ENCODE measurements around the gene TNFRSF1A. TPM values are rescaled to one million over a fixed set of nuclear protein-coding genes. Genes with fewer than 3 reads are reported as not detected.

TNFRSF1A gene
- total RNA-seq, 1 donor from 2014 or later: 271 TPM

GRCh38 chr12:6322352-6322751, 19.5 kb downstream of the TNFRSF1A start:
- intact Hi-C loops (cut with DNase I): no loop called here
- peaks cover 58% of the 10 kb centered on the region for H3K4me1 ChIP-seq
- no peak overlapping the region for H3K4me3 ChIP-seq

GRCh38 chr12:6321905-6322304, 20.0 kb downstream of the TNFRSF1A start:
- Histone ChIP-seq H3K4me3 (no peak overlapping the region), H3K9me3 (no peaks in the 10 kb centered on the region), H3K36me3 (no peaks in the 10 kb centered on the region), H3K27ac (no peak overlapping the region), H3K4me1 (peaks cover 53% of the 10 kb centered on the region), H3K27me3 (no peaks in the 10 kb centered on the region)
- intact Hi-C loops (cut with DNase I): no loop called here
- TF ChIP-seq POLR2AphosphoS5 (IDR thresholded peaks at IDR 0.05; ENCODE audit: insufficient read depth in 1 of 2, low read depth in 1 of 2) (no peak), CTCF (IDR thresholded peaks at IDR 0.05) (no peak), POLR2A (IDR thresholded peaks at IDR 0.05) (no peak)
- DNase-seq (ENCODE audit: extremely low spot score in 2 of 2): no peak

More at GRCh38 chr12:6322352-6322751, 19.5 kb downstream of the TNFRSF1A start:
- no peaks in the 10 kb centered on the region for H3K36me3 ChIP-seq
- H3K9me3 ChIP-seq: no peaks in the 10 kb centered on the region
- DNase-seq (ENCODE audit: extremely low spot score in 2 of 2): no peak
- peak overlapping the region; percentile 83 for H3K27ac ChIP-seq
- no peak for TF ChIP-seq POLR2A (IDR thresholded peaks at IDR 0.05)
- TF ChIP-seq CTCF (IDR thresholded peaks at IDR 0.05): no peak
- no peak for TF ChIP-seq POLR2AphosphoS5 (IDR thresholded peaks at IDR 0.05; ENCODE audit: insufficient read depth in 1 of 2, low read depth in 1 of 2)
- no peaks in the 10 kb centered on the region for H3K27me3 ChIP-seq

GRCh38 chr12:6319446-6319845, 22.4 kb downstream of the TNFRSF1A start:
- Histone ChIP-seq H3K4me3 (no peak overlapping the region), H3K4me1 (peaks cover 29% of the 10 kb centered on the region), H3K9me3 (no peaks in the 10 kb centered on the region), H3K36me3 (no peaks in the 10 kb centered on the region), H3K27me3 (no peaks in the 10 kb centered on the region), H3K27ac (no peak overlapping the region)
- intact Hi-C loops (cut with DNase I): no loop called here
- TF ChIP-seq CTCF (IDR thresholded peaks at IDR 0.05) (no peak), POLR2A (IDR thresholded peaks at IDR 0.05) (no peak), POLR2AphosphoS5 (IDR thresholded peaks at IDR 0.05; ENCODE audit: insufficient read depth in 1 of 2, low read depth in 1 of 2) (no peak)
- DNase-seq (ENCODE audit: extremely low spot score in 2 of 2): no peak

- Histone ChIP-seq H3K9me3 (no peaks in the 10 kb centered on the region), H3K4me3 (no peak overlapping the region), H3K4me1 (peaks cover 22% of the 10 kb centered on the region), H3K36me3 (no peaks in the 10 kb centered on the region), H3K27me3 (no peaks in the 10 kb centered on the region), H3K27ac (no peak overlapping the region)
- no peak for DNase-seq (ENCODE audit: extremely low spot score in 2 of 2)
- TF ChIP-seq POLR2AphosphoS5 (IDR thresholded peaks at IDR 0.05; ENCODE audit: insufficient read depth in 1 of 2, low read depth in 1 of 2): no peak
- no peak for TF ChIP-seq POLR2A (IDR thresholded peaks at IDR 0.05)
- TF ChIP-seq CTCF (IDR thresholded peaks at IDR 0.05): no peak
- intact Hi-C loops (cut with DNase I): no loop called here
Measured at GRCh38 chr12:6318440-6318879, 23.4 kb downstream of the TNFRSF1A start.

GRCh38 chr12:6317693-6318439, 24.0 kb downstream of the TNFRSF1A start:
- Histone ChIP-seq H3K27me3 (no peaks in the 10 kb centered on the region), H3K9me3 (no peaks in the 10 kb centered on the region), H3K4me1 (peaks cover 22% of the 10 kb centered on the region), H3K4me3 (no peak overlapping the region), H3K27ac (no peak overlapping the region), H3K36me3 (no peaks in the 10 kb centered on the region)
- DNase-seq (ENCODE audit: extremely low spot score in 2 of 2): no peak
- intact Hi-C loops (cut with DNase I): no loop called here
- TF ChIP-seq POLR2A (IDR thresholded peaks at IDR 0.05): no peak
- no peak for TF ChIP-seq CTCF (IDR thresholded peaks at IDR 0.05)
- no peak for TF ChIP-seq POLR2AphosphoS5 (IDR thresholded peaks at IDR 0.05; ENCODE audit: insufficient read depth in 1 of 2, low read depth in 1 of 2)
